Gastrocnemius medialis (tissue), 4 donors: ENCODE results near the gene RXFP2. TPM values are rescaled to one million over a fixed set of nuclear protein-coding genes. Genes with fewer than 3 reads are reported as not detected.

Experiments used
- ATAC-seq, 2 donors: fragments of 150-250 bp; one replicate each; pipeline ENCODE4 v1.9.1; 2016
- DNase-seq, 2 donors: peaks; one replicate each; pipeline ENCODE4 v3.0.0-alpha.2; 2019
- H3K27ac ChIP-seq, 4 donors: fragments of 200-600 bp; sonication (generic); 1 replicate in 1 of 4; 2 replicates in 3 of 4; pipeline ENCODE4 v1.5.1; 2016 to 2018; ENCODE audit warnings: mild to moderate bottlenecking in 2 of 4, moderate library complexity in 1 of 4
- H3K27me3 ChIP-seq, 3 donors: fragments of 200-600 bp; sonication (generic) in 2 of 3; 1 replicate in 1 of 3; 2 replicates in 2 of 3; pipeline versions ENCODE4 v1.5.1 to v1.6.0; 2016 to 2019; ENCODE audit warnings: mild to moderate bottlenecking in 1 of 3, moderate library complexity in 1 of 3
- H3K36me3 ChIP-seq, 2 donors: fragments of 200-600 bp; sonication (generic) in 1 of 2; one replicate each; pipeline ENCODE4 v1.5.1; 2017 to 2018
- H3K4me1 ChIP-seq, 2 donors: fragments of 200-600 bp; sonication (generic) in 1 of 2; one replicate each; pipeline ENCODE4 v1.5.1; 2016 to 2017; ENCODE audit warnings: mild to moderate bottlenecking in 2 of 2
- H3K4me3 ChIP-seq, 4 donors: fragments of 200-600 bp; sonication (generic) in 3 of 4; 1 replicate in 1 of 4; 2 replicates in 3 of 4; pipeline ENCODE4 v1.5.1; 2016 to 2019; ENCODE audit warnings: mild to moderate bottlenecking in 2 of 4
- H3K9me3 ChIP-seq, 3 donors: fragments of 200-600 bp; sonication (generic) in 2 of 3; 1 replicate in 1 of 3; 2 replicates in 2 of 3; pipeline ENCODE4 v1.5.1; 2016 to 2019
- POLR2A ChIP-seq, 2 donors: fragments of 450-650 bp; IDR thresholded peaks; one replicate each; pipeline ENCODE4 v1.6.1; 2017; ENCODE audit warnings: antibody characterized with exemption in 2 of 2, mild to moderate bottlenecking in 2 of 2, moderate library complexity in 2 of 2
- in situ Hi-C, 4 donors: fragments of 200-750 bp; cut with MboI; loops; one replicate each; pipeline versions ENCODE4 v1.15.0 to v1.8.0; 2017; ENCODE audit warnings: low sequenced_read_pairs in 4 of 4
- intact Hi-C: fragments of 100-400 bp; cut with DNase I; formaldehyde crosslinking; loops from one replicate; pipeline ENCODE4 v1.15.1; 2023; ENCODE audit warnings: low total_unique reads
- total RNA-seq, 4 donors: library from RNA; depleted of rRNA; stranded (reverse); fragments of >200 nt; gene quantifications; one replicate each; pipeline versions ENCODE4 v1.1.0 to v1.2.3, GENCODE V29; 2016
- TF ChIP-seq, protein P1 (sequence below), 5 experiments: fragments of 450-650 bp in 3 of 5; fragments of 200-600 bp in 2 of 5; sonication (generic) in 2 of 5; IDR thresholded peaks in 4 of 5; conservative IDR thresholded peaks in 1 of 5; 1 replicate in 4 of 5; 2 replicates in 1 of 5; pipeline ENCODE4 v1.5.1; 2016 to 2019; ENCODE audit warnings: antibody characterized with exemption in 5 of 5, mild to moderate bottlenecking in 3 of 5, moderate library complexity in 3 of 5

RXFP2 gene, protein sequence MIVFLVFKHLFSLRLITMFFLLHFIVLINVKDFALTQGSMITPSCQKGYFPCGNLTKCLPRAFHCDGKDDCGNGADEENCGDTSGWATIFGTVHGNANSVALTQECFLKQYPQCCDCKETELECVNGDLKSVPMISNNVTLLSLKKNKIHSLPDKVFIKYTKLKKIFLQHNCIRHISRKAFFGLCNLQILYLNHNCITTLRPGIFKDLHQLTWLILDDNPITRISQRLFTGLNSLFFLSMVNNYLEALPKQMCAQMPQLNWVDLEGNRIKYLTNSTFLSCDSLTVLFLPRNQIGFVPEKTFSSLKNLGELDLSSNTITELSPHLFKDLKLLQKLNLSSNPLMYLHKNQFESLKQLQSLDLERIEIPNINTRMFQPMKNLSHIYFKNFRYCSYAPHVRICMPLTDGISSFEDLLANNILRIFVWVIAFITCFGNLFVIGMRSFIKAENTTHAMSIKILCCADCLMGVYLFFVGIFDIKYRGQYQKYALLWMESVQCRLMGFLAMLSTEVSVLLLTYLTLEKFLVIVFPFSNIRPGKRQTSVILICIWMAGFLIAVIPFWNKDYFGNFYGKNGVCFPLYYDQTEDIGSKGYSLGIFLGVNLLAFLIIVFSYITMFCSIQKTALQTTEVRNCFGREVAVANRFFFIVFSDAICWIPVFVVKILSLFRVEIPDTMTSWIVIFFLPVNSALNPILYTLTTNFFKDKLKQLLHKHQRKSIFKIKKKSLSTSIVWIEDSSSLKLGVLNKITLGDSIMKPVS
- under 1 TPM in 2 of 4 donors, not detected in 2; 0.27 to 0.42 TPM for total RNA-seq

DNA sequence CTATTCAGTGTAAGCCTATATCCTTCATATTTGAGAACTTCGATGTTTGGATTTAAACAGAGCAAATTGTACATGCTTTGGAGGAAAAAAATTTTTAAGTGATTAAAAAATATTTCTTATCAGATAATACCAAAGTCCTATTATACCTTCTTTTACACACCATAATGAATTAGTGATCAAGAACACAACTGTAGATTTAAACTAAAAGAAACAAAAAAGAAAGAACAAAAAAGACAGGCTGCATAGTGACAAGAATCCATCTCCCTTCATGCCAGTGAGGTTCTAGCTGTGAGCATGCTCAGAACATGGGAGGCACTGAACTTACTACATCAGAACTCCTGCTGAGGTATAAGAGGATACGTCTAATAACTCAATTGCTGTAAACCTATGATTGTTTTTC is at the start of gene RXFP2:
RXFP2 (plus strand) TSS at position 301 of the 400 bp plus-strand sequence; CDS start at position 388, 87 bp downstream.
- no peaks in the 10 kb centered on the region for H3K4me1 ChIP-seq
- H3K36me3 ChIP-seq, result no peaks in the 10 kb centered on the region
- no peak within 1 kb of the TSS for H3K27ac ChIP-seq
- intact Hi-C loops (no loop called here), in situ Hi-C loops (loop anchor here (5.0 to 25.0 kb wide), 5 partner anchors 194 to 502 kb away; no protein-coding TSS in a partner anchor)
- no peak for DNase-seq
- H3K9me3 ChIP-seq, result no peaks in the 10 kb centered on the region
- no peaks in the 10 kb centered on the region for H3K27me3 ChIP-seq
- no peak for ATAC-seq
- no peak for TF ChIP-seq POLR2A (IDR thresholded peaks at IDR 0.05)
- TF ChIP-seq, protein P1, sequence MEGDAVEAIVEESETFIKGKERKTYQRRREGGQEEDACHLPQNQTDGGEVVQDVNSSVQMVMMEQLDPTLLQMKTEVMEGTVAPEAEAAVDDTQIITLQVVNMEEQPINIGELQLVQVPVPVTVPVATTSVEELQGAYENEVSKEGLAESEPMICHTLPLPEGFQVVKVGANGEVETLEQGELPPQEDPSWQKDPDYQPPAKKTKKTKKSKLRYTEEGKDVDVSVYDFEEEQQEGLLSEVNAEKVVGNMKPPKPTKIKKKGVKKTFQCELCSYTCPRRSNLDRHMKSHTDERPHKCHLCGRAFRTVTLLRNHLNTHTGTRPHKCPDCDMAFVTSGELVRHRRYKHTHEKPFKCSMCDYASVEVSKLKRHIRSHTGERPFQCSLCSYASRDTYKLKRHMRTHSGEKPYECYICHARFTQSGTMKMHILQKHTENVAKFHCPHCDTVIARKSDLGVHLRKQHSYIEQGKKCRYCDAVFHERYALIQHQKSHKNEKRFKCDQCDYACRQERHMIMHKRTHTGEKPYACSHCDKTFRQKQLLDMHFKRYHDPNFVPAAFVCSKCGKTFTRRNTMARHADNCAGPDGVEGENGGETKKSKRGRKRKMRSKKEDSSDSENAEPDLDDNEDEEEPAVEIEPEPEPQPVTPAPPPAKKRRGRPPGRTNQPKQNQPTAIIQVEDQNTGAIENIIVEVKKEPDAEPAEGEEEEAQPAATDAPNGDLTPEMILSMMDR (IDR thresholded peaks at IDR 0.05 in 4 of 5, conservative IDR thresholded peaks at IDR 0.05 in 1 of 5), result no peak
- no peak within 1 kb of the TSS for H3K4me3 ChIP-seq

DNA sequence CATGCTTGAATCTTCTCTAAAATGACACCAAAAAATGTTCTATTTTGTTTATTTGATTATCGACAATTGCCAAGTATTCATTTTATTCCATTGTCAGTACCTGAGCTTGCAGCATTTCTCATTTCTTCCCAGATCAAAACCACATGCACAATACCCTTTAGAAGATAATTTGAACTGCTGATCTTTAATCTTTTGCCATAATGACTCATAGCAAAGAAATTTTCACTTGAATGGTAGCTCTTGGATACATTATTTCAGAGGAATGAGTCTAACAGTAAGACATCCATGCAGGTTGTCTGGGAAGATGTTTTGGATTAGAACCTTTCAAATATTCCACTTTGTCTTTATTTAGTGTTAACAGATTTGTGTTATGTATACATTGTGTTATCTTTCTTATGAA is 42.0 kb upstream of the RXFP2 start:
- no peaks in the 10 kb centered on the region for H3K36me3 ChIP-seq
- no peak for DNase-seq
- no peak for ATAC-seq
- no peak overlapping the region for H3K27ac ChIP-seq
- no peak for TF ChIP-seq POLR2A (IDR thresholded peaks at IDR 0.05)
- TF ChIP-seq, protein P1 (IDR thresholded peaks at IDR 0.05 in 4 of 5, conservative IDR thresholded peaks at IDR 0.05 in 1 of 5), result no peak
- in situ Hi-C loops (no loop called here), intact Hi-C loops (no loop called here)
- H3K4me1 ChIP-seq, result no peaks in the 10 kb centered on the region
- no peaks in the 10 kb centered on the region for H3K9me3 ChIP-seq
- no peak overlapping the region for H3K4me3 ChIP-seq
- H3K27me3 ChIP-seq, result no peaks in the 10 kb centered on the region

DNA sequence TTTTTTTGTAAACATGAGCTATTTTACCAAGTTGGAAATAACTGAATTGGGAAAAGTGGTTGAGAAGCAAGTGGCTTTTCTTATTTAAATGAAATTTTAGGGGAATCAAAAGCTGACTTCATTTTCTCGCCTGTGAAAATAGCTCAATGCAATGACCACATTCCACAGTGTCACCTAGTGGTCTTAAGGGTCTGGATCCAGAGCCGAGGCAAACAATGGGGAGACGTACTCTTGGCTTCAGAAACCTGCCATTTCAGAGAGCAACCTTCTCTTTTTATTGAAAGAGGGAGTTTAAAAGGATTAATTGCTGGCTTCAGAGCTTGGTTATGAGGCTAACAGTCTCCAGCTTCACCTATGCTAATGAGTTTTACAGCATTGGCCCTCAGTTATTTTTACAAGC is 39.7 kb upstream of the RXFP2 start:
- in situ Hi-C loops, result no loop called here
- DNase-seq, result no peak
- TF ChIP-seq, protein P1 (IDR thresholded peaks at IDR 0.05 in 4 of 5, conservative IDR thresholded peaks at IDR 0.05 in 1 of 5), result no peak
- no peak for TF ChIP-seq POLR2A (IDR thresholded peaks at IDR 0.05)
- H3K36me3 ChIP-seq, result no peaks in the 10 kb centered on the region
- no peaks in the 10 kb centered on the region for H3K9me3 ChIP-seq
- no peaks in the 10 kb centered on the region for H3K4me1 ChIP-seq
- no peak for ATAC-seq
- H3K27ac ChIP-seq, result no peak overlapping the region
- H3K27me3 ChIP-seq, result no peaks in the 10 kb centered on the region
- H3K4me3 ChIP-seq, result no peak overlapping the region
- intact Hi-C loops, result no loop called here

DNA sequence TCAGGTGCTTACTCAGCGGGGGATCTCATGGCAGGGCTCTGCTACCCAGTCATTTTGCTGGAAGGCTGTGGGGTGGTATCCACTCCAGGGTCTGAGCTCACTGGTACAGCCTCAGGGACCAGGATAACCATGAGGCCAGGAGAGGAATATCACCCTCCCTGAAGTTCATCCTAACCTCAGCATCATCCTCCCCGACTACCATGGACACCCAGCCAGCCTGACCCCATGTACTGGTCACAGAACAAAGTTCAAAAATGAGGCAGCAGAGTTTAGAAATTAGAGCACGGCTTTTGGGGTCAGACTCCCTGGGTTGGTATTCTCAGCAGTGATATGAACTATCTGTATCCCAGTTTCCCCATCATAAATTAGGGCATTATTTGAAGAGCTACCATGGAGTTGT is 35.5 kb upstream of the RXFP2 start:
- intact Hi-C loops (no loop called here), in situ Hi-C loops (no loop called here)
- no peaks in the 10 kb centered on the region for H3K9me3 ChIP-seq
- H3K4me3 ChIP-seq, result no peak overlapping the region
- DNase-seq (no peak), ATAC-seq (no peak)
- TF ChIP-seq, protein P1 (IDR thresholded peaks at IDR 0.05 in 4 of 5, conservative IDR thresholded peaks at IDR 0.05 in 1 of 5), result no peak
- no peak for TF ChIP-seq POLR2A (IDR thresholded peaks at IDR 0.05)
- no peaks in the 10 kb centered on the region for H3K27me3 ChIP-seq
- no peaks in the 10 kb centered on the region for H3K4me1 ChIP-seq
- no peaks in the 10 kb centered on the region for H3K36me3 ChIP-seq
- H3K27ac ChIP-seq, result no peak overlapping the region
